Measurements from ENCODE around the gene TXNRD1.

- TF ChIP-seq CTCF (IDR thresholded peaks at IDR 0.05): no peak
- no peak for TF ChIP-seq POLR2A (IDR thresholded peaks at IDR 0.05)
These were observed 84.4 kb downstream of the TXNRD1 start for GRCh38 chr12:104299842-104300481.

Data from right lobe of liver (tissue), 4 donors.